Panc1 (cell line): ENCODE measurements around the gene E4F1. TPM values are rescaled to one million over a fixed set of nuclear protein-coding genes. Genes with fewer than 3 reads are reported as not detected.

ENCODE experiments used
- ATAC-seq: fragments of 200-7000 bp; cut with Tn5 transposase; 2 replicates; pipeline ENCODE4 v1.9.1; 2020; ENCODE audit warnings: mild to moderate bottlenecking, moderate library complexity
- BruUV-seq: library from RNA; stranded (reverse); fragments of 400-500 nt; replicated peaks from 2 replicates; lab custom pipeline; 2021; lab: Mats Ljungman, UMichigan
- CTCF ChIA-PET: fragments of 300-600 bp; sonication (Branson Sonifier 250); formaldehyde crosslinking; loops from one replicate; lab custom pipeline; 2022; ENCODE audit warnings: antibody characterized with exemption; lab: Charles Lee
- POLR2A ChIA-PET: fragments of 300-600 bp; sonication (Branson Sonifier 250); formaldehyde crosslinking; loops from one replicate; lab custom pipeline; 2022; ENCODE audit warnings: antibody characterized with exemption; lab: Charles Lee
- DNase-seq: peaks from one replicate; pipeline ENCODE4 v3.0.0-alpha.2; 2010; ENCODE audit warnings: low read depth, low spot score
- H3K27ac ChIP-seq: 2 replicates; pipeline ENCODE4 v1.5.1; 2011; ENCODE audit warnings: mild to moderate bottlenecking, low read length, inconsistent platforms
- H3K27me3 ChIP-seq: fragments of 200-500 bp; sonication (Bioruptor generic); 2 replicates; pipeline ENCODE4 v1.6.0; 2014; ENCODE audit warnings: low read length, inconsistent platforms; ENCODE audit not compliant: control insufficient read depth, insufficient read depth
- H3K36me3 ChIP-seq: fragments of 200-500 bp; sonication (Bioruptor generic); 2 replicates; pipeline ENCODE4 v1.5.1; 2014; ENCODE audit warnings: inconsistent platforms, mild to moderate bottlenecking, low read length, moderate library complexity; ENCODE audit not compliant: control insufficient read depth, insufficient read depth
- H3K4me1 ChIP-seq: 2 replicates; pipeline ENCODE4 v1.5.1; 2011; ENCODE audit warnings: inconsistent platforms, mild to moderate bottlenecking, low read length, moderate library complexity; ENCODE audit not compliant: control insufficient read depth, insufficient read depth
- H3K4me3 ChIP-seq, 2 experiments: 2 replicates each; pipeline ENCODE4 v1.5.1; 2011 to 2012; ENCODE audit warnings: low read depth in 2 of 2, low read length in 2 of 2, mild to moderate bottlenecking in 2 of 2, inconsistent platforms in 1 of 2, moderate library complexity in 1 of 2
- H3K9me3 ChIP-seq: fragments of 200-500 bp; sonication (Bioruptor generic); 2 replicates; pipeline ENCODE4 v1.5.1; 2014; ENCODE audit warnings: low read depth, mild to moderate bottlenecking, inconsistent platforms, low read length, moderate library complexity; ENCODE audit not compliant: control insufficient read depth, insufficient read depth
- POLR2AphosphoS5 ChIP-seq: IDR thresholded peaks from 2 replicates; pipeline ENCODE4 v1.6.1; 2012; ENCODE audit warnings: mild to moderate bottlenecking, low read depth, low read length, moderate library complexity
- SIN3A ChIP-seq: IDR thresholded peaks from 2 replicates; pipeline ENCODE4 v1.6.1; 2012; ENCODE audit warnings: low read depth, mild to moderate bottlenecking, low read length, moderate library complexity, borderline replicate concordance; ENCODE audit not compliant: insufficient read depth
- TCF7L2 ChIP-seq: IDR thresholded peaks from 2 replicates; pipeline ENCODE4 v1.6.1; 2011; ENCODE audit warnings: mild to moderate bottlenecking, low read depth, low read length, inconsistent platforms
- in situ Hi-C: cut with HindIII; loops from 2 replicates; pipeline ENCODE4 v1.10.0; 2016; ENCODE audit warnings: low sequenced_read_pairs, low pct_unique_long_range_greater_than_20kb
- intact Hi-C: fragments of 100-400 bp; cut with micrococcal nuclease; formaldehyde crosslinking; loops from one replicate; pipeline ENCODE4 v1.10.0; 2022; ENCODE audit not compliant: unreplicated experiment
- total RNA-seq: library from RNA; stranded (reverse); gene quantifications from one replicate; pipeline ENCODE4 v1.2.1, GENCODE V29; 2021; ENCODE audit not compliant: unreplicated experiment
- TF ChIP-seq, protein P1 (sequence below), 2 experiments: IDR thresholded peaks; 2 replicates each; pipeline ENCODE4 v1.6.1; 2011 to 2012; ENCODE audit warnings: low read depth in 2 of 2, control low read depth in 1 of 2, low read length in 1 of 2, mild to moderate bottlenecking in 1 of 2, moderate library complexity in 1 of 2; ENCODE audit not compliant: insufficient read depth in 1 of 2
- TF ChIP-seq, protein P2 (sequence below): fragments of 450-650 bp; IDR thresholded peaks from 2 replicates; pipeline ENCODE4 v1.5.1; 2017; ENCODE audit warnings: mild to moderate bottlenecking

E4F1 gene
- total RNA-seq, 1 experiment from 2014 or later: 50.8 TPM

DNA sequence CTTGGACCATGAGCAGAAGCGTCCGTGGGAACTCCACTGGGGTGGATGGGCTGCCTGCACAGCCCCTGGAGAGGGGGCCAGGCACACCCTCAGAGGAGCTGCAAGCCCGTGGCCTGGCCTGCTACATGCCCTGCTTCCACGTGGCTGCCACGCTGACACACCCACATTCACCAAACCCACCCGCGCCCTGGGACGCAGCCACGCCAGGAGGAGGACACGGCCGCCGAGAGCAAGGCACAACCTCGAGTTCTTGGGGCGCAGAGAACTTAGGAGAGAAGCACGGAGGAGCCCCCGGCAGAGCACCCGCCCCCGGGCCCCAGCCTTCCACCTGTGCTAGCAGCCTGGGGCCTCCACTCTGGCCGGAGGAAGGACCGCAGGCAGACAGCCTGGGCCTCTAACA, 45.8 kb upstream of the E4F1 start:
- no peak for DNase-seq
- H3K4me1 ChIP-seq: no peaks in the 10 kb centered on the region
- 0 out of 2 replicates have a peak, but pooled peaks have one; percentile 18 for TF ChIP-seq POLR2AphosphoS5
- TF ChIP-seq, protein P1, sequence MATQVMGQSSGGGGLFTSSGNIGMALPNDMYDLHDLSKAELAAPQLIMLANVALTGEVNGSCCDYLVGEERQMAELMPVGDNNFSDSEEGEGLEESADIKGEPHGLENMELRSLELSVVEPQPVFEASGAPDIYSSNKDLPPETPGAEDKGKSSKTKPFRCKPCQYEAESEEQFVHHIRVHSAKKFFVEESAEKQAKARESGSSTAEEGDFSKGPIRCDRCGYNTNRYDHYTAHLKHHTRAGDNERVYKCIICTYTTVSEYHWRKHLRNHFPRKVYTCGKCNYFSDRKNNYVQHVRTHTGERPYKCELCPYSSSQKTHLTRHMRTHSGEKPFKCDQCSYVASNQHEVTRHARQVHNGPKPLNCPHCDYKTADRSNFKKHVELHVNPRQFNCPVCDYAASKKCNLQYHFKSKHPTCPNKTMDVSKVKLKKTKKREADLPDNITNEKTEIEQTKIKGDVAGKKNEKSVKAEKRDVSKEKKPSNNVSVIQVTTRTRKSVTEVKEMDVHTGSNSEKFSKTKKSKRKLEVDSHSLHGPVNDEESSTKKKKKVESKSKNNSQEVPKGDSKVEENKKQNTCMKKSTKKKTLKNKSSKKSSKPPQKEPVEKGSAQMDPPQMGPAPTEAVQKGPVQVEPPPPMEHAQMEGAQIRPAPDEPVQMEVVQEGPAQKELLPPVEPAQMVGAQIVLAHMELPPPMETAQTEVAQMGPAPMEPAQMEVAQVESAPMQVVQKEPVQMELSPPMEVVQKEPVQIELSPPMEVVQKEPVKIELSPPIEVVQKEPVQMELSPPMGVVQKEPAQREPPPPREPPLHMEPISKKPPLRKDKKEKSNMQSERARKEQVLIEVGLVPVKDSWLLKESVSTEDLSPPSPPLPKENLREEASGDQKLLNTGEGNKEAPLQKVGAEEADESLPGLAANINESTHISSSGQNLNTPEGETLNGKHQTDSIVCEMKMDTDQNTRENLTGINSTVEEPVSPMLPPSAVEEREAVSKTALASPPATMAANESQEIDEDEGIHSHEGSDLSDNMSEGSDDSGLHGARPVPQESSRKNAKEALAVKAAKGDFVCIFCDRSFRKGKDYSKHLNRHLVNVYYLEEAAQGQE (IDR thresholded peaks at IDR 0.05; ENCODE audit: insufficient read depth in 1 of 2, low read depth in 2 of 2, low read length in 1 of 2): no peak
- BruUV-seq: TSS peak; percentile 98
- H3K27me3 ChIP-seq: no peaks in the 10 kb centered on the region
- H3K36me3 ChIP-seq: no peaks in the 10 kb centered on the region
- no peak for ATAC-seq
- H3K27ac ChIP-seq: no peak overlapping the region
- ChIA-PET CTCF (no interaction called here), POLR2A (interaction anchor here (0.6 kb wide), 1 partner anchor 15 kb away, joined by 3 read pairs; no protein-coding TSS in a partner anchor)
- H3K4me3 ChIP-seq: no peak overlapping the region
- in situ Hi-C loops (no loop called here), intact Hi-C loops (no loop called here)
- H3K9me3 ChIP-seq: no peaks in the 10 kb centered on the region

DNA sequence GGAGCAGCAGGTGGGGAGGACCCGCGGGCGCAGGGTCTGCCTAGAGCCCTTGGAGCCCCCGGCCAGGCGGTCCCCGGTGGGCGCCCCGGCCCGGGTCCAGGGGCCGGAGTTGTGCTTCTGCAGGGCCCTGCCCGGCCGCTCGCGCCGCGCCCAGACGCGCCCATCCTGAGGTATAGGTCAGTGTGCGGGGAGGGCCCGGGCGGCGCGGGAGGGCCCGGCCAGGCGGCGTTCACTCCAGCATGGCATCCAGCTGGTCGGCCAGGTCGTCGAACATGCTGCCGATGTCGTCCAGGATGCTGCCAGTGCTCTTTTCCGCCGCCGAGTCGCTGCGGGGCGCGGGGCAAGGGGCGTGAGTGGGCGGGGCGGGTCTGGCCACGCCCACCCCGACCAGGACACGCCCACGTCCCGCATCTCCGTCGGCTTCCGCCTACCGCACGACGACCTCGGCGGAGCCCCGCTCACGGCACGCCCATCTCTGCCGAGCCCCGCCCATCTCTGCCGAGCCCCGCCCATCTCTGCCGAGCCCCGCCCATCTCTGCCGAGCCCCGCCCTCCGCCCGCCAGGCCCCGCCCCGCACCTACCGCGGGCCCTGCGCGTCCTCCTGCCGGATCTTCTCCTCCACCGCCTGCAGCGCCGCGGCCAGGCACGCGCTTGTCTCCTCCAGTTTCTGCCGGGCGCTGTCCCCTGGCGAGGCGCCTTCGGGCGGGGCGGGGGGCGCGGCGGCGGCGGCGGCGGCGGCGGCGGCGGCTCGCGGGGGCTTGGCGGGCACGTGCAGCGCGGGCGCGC, 44.9 kb upstream of the E4F1 start:
- Histone ChIP-seq H3K9me3 (no peaks in the 10 kb centered on the region), H3K27me3 (no peaks in the 10 kb centered on the region), H3K4me3 (no peak overlapping the region), H3K36me3 (no peaks in the 10 kb centered on the region), H3K27ac (no peak overlapping the region), H3K4me1 (no peaks in the 10 kb centered on the region)
- intact Hi-C loops: no loop called here
- TF ChIP-seq, protein P1 (IDR thresholded peaks at IDR 0.05; ENCODE audit: insufficient read depth in 1 of 2, low read depth in 2 of 2, low read length in 1 of 2): no peak
- no peak for TF ChIP-seq SIN3A
- TF ChIP-seq, protein P2, sequence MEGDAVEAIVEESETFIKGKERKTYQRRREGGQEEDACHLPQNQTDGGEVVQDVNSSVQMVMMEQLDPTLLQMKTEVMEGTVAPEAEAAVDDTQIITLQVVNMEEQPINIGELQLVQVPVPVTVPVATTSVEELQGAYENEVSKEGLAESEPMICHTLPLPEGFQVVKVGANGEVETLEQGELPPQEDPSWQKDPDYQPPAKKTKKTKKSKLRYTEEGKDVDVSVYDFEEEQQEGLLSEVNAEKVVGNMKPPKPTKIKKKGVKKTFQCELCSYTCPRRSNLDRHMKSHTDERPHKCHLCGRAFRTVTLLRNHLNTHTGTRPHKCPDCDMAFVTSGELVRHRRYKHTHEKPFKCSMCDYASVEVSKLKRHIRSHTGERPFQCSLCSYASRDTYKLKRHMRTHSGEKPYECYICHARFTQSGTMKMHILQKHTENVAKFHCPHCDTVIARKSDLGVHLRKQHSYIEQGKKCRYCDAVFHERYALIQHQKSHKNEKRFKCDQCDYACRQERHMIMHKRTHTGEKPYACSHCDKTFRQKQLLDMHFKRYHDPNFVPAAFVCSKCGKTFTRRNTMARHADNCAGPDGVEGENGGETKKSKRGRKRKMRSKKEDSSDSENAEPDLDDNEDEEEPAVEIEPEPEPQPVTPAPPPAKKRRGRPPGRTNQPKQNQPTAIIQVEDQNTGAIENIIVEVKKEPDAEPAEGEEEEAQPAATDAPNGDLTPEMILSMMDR: no peak
- no peak for TF ChIP-seq TCF7L2
- TF ChIP-seq POLR2AphosphoS5: no peak
- ChIA-PET CTCF (no interaction called here), POLR2A (no interaction called here)
- DNase-seq (no peak), ATAC-seq (peak; percentile 26; the same call in 1 of the 2 replicates)
- in situ Hi-C loops: no loop called here
- BruUV-seq: no TSS peak
